ENCODE data around the gene MYH7.

GRCh38 chr14:23445773-23446172, 10.3 kb upstream of the MYH7 start:
- no peak for TF ChIP-seq CTCF (IDR thresholded peaks at IDR 0.05 in 4 of 5, conservative IDR thresholded peaks at IDR 0.05 in 1 of 5)
- TF ChIP-seq POLR2A (IDR thresholded peaks at IDR 0.05) = no peak
